Fibroblast of lung (primary cell): ENCODE results near the gene B9D1.

ENCODE experiments used
- EZH2 ChIP-seq: IDR thresholded peaks from 2 replicates; pipeline ENCODE4 v1.5.1; 2012; ENCODE audit warnings: low read length, control low read depth, mild to moderate bottlenecking; ENCODE audit errors: missing control alignments
- TF ChIP-seq, protein P1 (sequence below), 2 donors: IDR thresholded peaks in 1 of 2; conservative IDR thresholded peaks in 1 of 2; 1 replicate in 1 of 2; 2 replicates in 1 of 2; pipeline ENCODE4 v1.5.1; 2011 to 2012; ENCODE audit warnings: low read length in 2 of 2, control low read depth in 1 of 2, inconsistent platforms in 1 of 2, low read depth in 1 of 2, mild to moderate bottlenecking in 1 of 2

DNA sequence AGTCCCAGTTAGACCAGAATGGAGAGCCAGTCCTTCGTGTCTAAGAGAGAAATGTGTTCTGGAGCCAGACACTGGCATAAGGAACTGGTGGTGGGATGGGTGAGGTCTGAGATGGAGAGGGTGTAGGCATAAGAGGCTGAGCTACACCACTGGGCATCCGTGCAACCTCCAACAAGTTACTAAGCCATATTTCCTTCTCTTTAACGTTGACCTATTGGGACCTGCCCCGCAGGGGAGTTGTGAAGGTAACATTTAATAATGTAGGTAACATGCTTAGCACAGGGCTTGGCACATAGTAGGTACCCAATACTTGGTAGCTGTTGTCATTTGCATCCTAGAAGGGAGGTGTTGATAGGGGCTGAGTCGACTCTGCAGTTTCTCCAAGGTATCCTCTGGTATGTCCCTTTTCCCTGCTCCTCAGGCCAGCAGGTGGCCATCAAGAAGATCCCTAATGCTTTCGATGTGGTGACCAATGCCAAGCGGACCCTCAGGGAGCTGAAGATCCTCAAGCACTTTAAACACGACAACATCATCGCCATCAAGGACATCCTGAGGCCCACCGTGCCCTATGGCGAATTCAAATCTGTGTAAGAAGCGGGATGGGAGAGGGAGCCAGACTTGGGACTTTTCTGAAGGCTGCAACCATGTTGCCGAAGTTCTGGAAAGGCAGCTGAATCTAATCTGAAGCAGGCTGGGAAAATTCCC lies 17.0 kb upstream of the B9D1 start:
- TF ChIP-seq, protein P1, sequence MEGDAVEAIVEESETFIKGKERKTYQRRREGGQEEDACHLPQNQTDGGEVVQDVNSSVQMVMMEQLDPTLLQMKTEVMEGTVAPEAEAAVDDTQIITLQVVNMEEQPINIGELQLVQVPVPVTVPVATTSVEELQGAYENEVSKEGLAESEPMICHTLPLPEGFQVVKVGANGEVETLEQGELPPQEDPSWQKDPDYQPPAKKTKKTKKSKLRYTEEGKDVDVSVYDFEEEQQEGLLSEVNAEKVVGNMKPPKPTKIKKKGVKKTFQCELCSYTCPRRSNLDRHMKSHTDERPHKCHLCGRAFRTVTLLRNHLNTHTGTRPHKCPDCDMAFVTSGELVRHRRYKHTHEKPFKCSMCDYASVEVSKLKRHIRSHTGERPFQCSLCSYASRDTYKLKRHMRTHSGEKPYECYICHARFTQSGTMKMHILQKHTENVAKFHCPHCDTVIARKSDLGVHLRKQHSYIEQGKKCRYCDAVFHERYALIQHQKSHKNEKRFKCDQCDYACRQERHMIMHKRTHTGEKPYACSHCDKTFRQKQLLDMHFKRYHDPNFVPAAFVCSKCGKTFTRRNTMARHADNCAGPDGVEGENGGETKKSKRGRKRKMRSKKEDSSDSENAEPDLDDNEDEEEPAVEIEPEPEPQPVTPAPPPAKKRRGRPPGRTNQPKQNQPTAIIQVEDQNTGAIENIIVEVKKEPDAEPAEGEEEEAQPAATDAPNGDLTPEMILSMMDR (conservative IDR thresholded peaks at IDR 0.05 in 1 of 2, IDR thresholded peaks at IDR 0.05 in 1 of 2; ENCODE audit: low read depth in 1 of 2, low read length in 2 of 2): no peak
- TF ChIP-seq EZH2: no peak
